NCI-H187 treated with DMSO at 0.1 percent for 48 hours (cell line): ENCODE results near the gene RGS14.
"Not testable (repeated sequence)": the region's sequence is repeated elsewhere in the genome, so short reads cannot be mapped to it uniquely, and the experiment has no call there.

ENCODE experiments used
- DNase-seq: peaks from one replicate; lab custom pipeline; 2025; lab: John Stamatoyannopoulos, UW

The RGS14 gene

DNA sequence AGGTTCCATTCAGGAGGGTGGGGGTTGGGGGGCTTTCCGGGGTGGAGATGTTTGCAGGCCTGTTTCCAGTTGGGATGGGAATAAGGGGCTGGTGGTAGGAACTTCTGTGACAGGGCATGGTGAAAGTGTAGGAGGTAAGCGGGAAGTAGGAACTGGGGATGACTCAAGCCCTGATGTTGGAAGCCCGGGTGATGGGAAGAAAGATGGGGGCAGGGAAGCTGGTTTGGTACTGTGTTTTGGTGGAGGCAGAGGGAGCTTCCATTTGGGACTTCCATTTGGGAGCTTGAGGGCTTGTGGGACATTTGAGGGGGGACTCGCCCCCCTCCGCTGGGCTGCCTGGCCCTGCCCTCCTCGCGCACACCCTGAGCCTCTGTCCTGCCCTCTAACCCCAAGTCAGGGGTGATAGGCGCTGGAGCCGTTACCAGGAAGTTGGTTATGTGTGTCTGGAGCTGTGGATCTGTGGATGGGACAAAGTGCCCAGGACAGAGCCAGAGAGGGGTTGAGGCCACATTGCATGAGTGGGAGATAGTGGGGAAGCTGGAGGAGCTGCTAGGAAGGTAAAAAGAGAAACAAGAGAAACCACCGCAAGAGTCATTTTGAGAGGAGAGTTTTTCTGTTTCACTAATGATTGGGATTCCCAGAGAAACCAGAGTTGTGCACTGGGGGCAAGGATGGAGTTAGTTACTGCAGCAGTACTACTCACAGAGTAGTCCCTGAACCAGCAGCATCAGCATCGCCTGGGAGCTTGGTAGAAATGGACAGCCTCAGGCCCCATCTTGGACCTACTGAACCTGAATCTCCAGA lies 6.6 kb downstream of the RGS14 start:
- no peak for DNase-seq

DNA sequence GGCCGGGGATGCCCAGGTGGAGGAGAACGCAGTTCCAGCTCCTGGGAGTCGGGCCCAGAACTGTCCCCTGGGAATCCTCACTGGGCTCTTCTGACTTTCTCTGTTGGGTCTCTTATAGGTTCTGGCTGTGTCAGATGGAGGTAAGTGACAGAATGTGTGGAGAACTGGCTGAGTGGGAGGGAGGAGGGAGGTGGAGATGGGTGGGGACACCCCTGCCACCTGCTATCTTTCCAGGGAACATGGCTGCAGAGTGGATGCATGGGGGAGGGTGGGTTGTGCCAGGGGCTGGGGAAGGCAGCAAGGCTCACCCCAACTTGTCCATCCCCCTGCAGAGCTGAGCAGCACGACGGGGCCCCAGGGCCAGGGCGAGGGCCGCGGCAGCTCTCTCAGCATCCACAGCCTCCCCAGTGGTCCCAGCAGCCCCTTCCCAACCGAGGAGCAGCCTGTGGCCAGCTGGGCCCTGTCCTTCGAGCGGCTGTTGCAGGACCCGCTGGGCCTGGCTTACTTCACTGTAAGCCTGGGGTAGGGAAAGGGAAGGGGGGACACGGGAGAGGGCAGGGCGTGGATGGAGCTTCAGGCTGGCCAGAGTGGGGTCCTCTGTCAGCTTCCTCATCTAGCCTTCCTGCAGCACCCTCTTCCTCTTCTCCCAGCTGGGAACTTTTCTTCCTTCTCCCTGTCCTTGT lies 8.3 kb downstream of the RGS14 start:
- DNase-seq = no peak

DNA sequence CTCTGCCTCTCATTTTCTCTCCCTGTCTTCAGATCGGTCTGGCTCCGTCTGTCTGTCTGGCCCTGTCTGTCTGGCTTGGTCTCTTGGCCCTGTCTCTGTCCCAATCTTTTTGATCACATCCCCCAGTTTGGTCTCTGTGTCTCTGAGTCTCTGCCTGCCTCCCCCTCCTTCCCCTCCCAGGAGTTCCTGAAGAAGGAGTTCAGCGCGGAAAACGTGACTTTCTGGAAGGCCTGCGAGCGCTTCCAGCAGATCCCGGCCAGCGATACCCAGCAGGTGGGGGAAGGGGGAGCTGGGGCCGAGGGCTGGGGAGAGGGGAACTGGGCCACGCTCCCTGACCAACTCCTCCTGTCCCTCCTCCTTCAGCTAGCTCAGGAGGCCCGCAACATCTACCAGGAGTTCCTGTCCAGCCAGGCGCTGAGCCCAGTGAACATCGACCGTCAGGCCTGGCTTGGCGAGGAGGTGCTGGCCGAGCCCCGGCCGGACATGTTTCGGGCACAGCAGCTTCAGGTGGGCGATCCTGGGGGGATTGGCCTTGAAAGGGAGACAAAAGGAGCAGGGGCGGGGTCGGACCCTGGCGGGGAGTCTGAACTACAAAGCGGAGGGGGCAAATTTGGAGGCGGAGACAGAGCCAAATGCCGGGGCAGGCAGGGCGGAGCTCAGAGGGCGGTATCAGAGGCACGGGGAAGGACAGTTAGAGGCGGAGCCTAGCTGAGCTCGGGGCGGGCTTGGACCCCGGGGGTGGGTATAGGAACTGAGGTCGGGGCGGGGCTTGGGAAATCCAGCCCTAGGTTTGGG lies 9.0 kb downstream of the RGS14 start:
- peak; percentile 22 for DNase-seq

DNA sequence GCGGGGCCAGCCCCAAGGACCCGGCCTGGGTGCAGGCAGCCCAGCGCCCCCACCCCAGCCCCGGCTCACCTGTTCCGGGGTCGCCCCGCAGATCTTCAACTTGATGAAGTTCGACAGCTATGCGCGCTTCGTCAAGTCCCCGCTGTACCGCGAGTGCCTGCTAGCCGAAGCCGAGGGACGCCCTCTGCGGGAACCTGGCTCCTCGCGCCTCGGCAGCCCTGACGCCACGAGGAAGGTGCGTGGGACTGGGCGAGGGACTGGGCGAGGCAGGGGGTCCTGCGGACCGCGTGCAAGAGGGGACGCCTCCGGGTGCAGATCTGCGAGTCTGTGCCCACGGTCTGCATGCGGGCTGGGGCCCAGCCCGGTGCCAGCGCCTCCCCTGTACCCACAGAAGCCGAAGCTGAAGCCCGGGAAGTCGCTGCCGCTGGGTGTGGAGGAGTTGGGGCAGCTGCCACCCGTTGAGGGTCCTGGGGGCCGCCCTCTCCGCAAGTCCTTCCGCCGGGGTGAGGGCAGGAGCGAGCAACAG lies 9.7 kb downstream of the RGS14 start:
- no peak for DNase-seq

DNA sequence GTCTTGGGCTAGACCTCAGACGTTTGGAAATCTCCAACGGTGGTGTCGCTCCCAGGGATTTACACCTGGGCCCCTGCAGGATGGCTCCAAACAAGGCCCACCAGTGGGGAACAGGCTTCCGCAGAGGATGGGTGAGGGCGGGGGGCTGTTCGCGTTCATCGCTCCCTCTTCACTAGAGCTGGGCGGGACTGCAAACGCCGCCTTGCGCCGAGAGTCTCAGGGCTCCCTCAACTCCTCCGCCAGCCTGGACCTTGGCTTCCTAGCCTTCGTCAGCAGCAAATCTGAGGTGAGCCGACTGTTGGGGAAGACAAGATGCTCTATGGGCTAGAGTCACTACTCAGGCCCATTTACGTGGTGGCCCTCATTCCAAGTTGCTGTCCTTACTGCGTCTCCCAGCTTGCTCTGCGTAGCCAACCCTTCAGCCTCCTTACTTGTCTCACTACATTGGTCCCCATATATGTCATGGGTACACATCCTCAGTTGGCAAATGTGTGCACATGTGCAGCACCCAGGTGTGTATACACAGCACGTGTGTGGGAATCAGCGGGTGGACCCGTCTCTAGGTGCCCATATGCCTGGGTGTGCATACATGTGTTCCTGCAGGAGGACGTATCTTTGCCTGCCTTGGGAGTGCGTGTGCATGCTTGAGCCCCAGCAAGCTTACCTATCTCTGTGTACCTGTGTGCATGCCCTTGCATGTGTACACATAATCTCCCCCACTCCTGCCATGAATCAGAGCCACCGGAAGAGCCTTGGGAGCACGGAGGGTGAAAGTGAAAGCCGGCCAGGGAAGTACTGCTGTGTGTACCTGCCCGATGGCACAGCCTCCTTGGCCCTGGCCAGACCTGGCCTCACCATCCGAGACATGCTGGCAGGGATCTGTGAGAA lies 10.5 kb downstream of the RGS14 start:
- no peak for DNase-seq

DNA sequence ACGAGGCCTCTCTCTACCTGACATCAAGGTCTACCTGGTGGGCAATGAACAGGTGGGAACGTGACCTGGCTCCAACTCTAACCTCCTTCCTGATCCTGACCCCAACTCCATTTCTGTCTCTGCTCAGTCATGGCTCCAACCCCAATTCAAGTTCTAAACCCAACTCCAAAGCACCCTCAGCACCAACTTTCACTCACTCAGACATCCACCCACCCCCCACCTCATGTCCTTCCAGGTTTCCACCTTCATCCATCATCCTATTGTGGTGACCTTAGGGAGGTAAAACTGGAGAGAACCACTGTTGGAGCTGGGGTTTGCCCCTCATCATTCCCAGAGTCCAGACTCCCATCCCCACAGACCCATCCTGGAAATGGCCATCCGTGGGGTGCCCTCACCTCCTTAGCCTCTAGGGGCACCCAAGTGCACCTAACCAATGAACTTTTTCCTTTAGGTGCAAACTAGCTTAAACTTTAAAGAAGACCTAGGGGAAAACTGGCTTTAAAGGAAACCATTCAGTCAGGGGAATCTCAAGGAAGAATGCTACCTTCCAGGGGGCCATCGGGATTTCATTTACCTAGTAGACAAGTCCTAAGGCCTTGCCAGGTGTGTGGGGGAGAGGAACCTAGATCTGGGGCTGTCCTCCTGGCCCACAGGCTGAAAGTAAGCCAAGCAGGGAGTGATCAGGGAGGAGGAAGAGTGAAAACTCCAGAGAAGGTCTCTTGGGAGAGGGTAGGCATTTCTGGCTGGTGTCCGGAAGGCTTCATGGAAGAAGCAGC lies 11.3 kb downstream of the RGS14 start:
- DNase-seq = no peak

DNA sequence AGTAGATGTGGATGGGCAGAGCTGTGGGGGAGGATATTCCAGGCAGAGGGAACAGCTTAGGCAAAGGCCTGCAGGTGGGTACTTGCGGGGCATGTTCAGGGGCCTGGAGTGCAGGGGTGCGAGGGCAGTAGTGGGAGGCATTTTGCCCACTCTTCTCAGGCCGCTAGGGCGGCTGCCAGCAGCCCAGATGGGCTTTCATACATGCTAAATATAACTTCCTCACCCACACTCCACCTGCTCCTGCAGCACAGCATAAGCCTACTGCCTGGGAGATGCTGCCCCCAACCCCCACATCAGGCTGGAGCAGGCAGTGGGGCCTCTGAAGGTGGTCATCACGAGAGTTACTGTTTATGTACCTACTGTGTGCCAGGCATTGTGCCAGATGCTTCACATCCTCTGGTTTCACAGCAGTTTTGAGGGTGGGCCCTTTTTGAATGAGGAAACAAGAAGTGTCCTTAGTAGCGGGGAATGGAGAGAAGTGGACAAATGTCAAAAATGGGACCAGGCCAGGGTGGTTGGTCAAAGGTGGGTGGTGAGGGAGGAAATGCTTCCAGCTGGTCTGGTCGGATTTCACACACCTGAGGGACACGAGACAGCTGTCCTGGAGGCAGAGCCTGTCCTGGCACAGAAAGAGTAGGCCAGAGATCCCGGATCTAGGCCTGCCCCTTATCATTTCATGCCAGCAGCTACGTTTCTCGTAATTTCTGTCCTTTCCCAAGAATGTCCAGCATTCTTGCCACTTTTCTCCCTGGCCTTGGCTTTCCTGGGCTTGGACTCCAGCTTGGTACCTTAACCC lies 12.1 kb downstream of the RGS14 start:
- DNase-seq = no peak

GRCh38 chr5:177370488-177371119 lies 12.9 kb downstream of the RGS14 start:
- peak; percentile 38 for DNase-seq

GRCh38 chr5:177371120-177372033 lies 13.7 kb downstream of the RGS14 start:
- no peak for DNase-seq

DNA sequence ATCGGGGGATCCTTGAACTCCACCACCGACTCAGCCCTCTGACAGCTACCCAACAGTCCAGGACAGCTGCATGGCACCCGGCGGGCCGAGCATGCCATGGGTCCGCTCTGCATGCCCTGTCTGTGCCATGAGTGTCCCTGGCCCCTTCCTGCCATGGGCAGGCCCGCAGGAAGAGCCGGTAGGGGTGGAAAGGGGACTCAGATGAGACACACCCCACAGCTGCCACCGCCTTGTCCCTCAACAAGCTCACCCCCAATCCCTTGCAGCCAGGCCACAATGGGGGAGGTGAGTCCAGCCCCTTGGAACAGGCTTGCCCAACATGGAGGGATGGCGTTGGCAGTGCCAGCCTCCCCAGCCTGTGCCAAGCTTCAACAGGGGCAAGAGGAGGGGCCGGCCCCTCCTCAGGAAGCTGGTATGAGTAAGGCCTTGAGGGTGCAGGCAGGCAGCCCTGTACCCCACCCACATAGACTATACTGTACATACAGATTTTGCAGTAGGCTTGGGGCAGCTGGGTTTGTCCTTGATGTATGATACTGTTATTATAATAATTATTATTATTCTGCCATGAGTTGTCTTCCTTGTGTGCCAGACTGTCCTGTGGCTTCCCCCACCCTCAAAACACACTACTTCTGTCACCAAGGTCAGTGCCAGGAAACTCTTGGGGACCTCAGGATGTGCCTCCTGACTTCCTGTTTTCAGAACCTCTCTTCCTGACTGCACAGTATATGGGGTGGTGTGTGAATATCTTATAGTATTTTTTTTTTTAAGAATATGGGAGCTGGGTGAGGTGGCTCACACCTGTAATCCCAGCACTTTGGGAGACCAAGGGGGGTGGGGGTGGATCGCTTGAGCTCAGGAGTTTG lies 14.5 kb downstream of the RGS14 start:
- no peak for DNase-seq

GRCh38 chr5:177372910-177373309 lies 15.2 kb downstream of the RGS14 start:
- DNase-seq = no peak

DNA sequence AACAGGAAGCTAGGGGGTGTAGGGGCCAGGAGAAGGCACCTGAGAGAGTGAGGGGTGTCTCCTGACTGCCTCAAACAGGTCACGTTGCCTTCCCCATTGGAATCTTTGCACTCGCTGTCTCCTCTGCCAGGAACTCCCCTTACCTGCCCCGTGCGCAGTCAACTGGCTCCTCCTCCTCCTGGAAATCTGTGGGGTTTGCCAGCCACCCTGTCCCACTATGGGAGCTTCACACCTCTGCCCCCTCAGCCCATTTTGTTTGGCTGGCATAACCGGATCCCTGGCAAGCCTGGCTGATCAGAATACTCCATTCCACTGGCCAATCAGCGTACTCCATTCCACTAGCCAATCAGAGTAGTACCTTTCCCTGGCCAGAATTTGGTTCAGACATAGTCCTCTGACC lies 16.1 kb downstream of the RGS14 start:
- no peak for DNase-seq

GRCh38 chr5:177374211-177374610 lies 16.5 kb downstream of the RGS14 start:
- DNase-seq = no peak

DNA sequence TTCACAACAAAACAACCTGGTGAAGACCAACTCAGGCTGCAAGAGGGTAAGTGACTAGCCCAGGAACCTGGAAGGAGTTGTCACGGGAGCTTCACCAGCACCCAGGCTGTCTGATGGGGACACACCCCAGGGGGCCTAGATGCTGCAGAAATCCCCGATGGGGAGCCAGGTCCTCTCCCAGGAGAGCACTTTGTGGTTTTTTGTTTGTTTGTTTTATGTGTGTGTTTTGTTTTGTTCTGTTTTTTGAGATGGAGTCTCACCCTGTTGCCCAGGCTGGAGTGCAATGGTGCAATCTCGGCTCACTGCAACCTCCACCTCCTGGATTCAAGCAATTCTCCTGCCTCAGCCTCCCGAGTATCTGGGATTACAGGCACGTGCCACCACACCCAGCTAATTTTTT lies 17.8 kb downstream of the RGS14 start:
- not testable (repeated sequence) for DNase-seq

DNA sequence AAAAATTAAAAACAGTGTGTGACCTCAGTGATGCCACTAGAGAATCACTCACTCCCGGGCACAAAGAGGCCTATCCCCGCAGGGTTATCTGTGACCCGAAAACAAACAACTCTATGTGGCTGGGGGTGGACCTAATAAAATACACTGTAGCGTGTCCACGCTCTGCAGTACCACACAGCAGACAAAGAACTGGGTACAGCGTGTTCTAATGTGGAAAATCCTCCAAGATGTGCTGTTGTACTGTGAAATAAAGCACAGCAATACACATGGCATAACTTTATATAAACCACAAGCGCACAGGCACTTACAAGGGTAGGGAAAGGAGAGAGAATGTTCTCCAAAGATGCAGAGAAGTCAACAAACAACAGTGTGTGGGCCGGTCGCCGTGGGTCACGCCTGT lies 18.4 kb downstream of the RGS14 start:
- no peak for DNase-seq

DNA sequence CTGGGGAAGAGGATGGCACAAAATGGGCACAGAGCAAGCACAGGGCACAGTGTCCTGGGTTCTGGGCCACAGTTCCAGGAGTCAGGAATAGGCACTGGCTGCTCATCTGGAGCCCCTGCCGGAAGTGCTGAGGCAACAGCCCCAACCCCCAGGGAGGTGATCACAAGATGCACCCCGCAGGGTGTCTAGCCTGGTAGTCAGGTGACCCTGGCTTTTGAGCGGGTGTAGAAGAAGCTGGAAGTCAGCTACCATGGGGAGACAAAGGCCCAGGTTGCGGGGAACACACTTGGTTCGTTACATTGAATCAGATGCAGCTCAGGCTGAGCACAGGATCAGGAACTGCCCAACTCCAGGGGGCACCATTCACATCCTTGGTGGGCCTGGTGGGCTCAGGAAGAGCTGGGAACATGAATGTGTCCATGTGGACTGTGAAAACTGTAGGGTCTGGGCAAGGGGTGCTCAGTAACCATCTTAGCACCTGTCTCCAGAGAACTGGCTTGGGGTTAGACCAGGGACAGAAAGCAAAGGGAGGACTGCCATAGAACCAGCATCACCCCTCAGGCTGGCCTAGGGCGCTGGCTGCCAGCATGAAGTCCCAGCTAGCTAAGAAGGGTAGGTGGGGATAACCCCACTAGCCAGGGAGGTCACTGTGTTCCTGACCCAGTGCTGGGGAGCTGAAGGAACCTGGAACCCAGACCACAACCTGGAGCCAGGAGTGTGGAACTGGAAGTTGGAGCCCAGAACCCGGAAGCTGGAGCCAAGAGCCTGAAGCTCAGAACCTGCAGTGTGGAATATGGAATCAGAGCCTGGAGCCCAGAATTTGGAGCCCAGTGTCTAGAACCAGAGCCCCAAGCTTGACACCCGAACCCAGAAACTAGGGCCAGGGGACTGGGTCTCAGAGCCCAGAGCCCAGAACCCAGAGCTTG lies 20.4 kb downstream of the RGS14 start:
- no peak for DNase-seq
